A549 (cell line): ENCODE results near the gene EFNA3. TPM values are rescaled to one million over a fixed set of nuclear protein-coding genes. Genes with fewer than 3 reads are reported as not detected.

Experiments used
- ATAC-seq, 2 experiments: fragments of 200-7000 bp in 1 of 2; fragments of >200 bp in 1 of 2; cut with Nextera tagmentation in 1 of 2; cut with Tn5 transposase in 1 of 2; 3 replicates each; pipeline versions ENCODE4 v1.8.0 to v1.9.1; 2018 to 2020; ENCODE audit warnings: mild to moderate bottlenecking in 1 of 2, moderate library complexity in 1 of 2
- CTCF ChIA-PET: fragments of 300-600 bp; sonication (Branson Sonifier 250); formaldehyde crosslinking; extraction: SDS; loops from one replicate; lab custom pipeline; 2021; ENCODE audit warnings: antibody characterized with exemption, inconsistent platforms; lab: Yijun Ruan, JAX
- POLR2A ChIA-PET: fragments of 350-600 bp; formaldehyde crosslinking; extraction: SDS; loops from one replicate; lab custom pipeline; 2021; ENCODE audit warnings: antibody characterized with exemption, inconsistent platforms; lab: Yijun Ruan, JAX
- DNase-seq, 2 experiments: peaks; one replicate each; pipeline versions ENCODE4 v3.0.0 to v3.0.0-alpha.2; 2011 to 2016; ENCODE audit warnings: low read depth in 1 of 2, low spot score in 1 of 2
- FAIRE-seq: peaks from 2 replicates; lab custom pipeline; 2011; peaks lifted over from hg19 to GRCh38; lab: Jason Lieb, UNC
- H3K27ac ChIP-seq, 2 experiments: fragments of >200 bp; sonication (Bioruptor Twin); formaldehyde crosslinking; 3 replicates each; pipeline ENCODE4 v1.5.1; 2016 to 2017
- H3K4me1 ChIP-seq: fragments of >200 bp; sonication (Bioruptor Twin); formaldehyde crosslinking; 3 replicates; pipeline ENCODE4 v1.6.1; 2016
- H3K4me2 ChIP-seq: fragments of >200 bp; sonication (Bioruptor Twin); formaldehyde crosslinking; 3 replicates; pipeline ENCODE4 v1.6.1; 2016
- H3K4me3 ChIP-seq: fragments of >200 bp; sonication (Bioruptor Twin); formaldehyde crosslinking; 3 replicates; pipeline ENCODE4 v1.5.1; 2016
- H3K9me3 ChIP-seq: fragments of >200 bp; sonication (Bioruptor Twin); formaldehyde crosslinking; 3 replicates; pipeline ENCODE4 v1.6.1; 2016
- BCL3 ChIP-seq: fragments of >200 bp; sonication (Bioruptor Twin); formaldehyde crosslinking; IDR thresholded peaks from 3 replicates; pipeline ENCODE4 v1.6.1; 2016
- CBX8 ChIP-seq: fragments of 200-600 bp; sonication (generic); IDR thresholded peaks from 2 replicates; pipeline ENCODE4 v1.6.1; 2016
- CHD2 ChIP-seq: fragments of 150-350 bp; IDR thresholded peaks from 2 replicates; pipeline ENCODE4 v1.6.1; 2014; ENCODE audit warnings: low read length; ENCODE audit not compliant: partially characterized antibody
- CHD4 ChIP-seq: fragments of 200-600 bp; sonication (generic); IDR thresholded peaks from 2 replicates; pipeline ENCODE4 v1.6.1; 2016; ENCODE audit warnings: antibody characterized with exemption, mild to moderate bottlenecking, borderline replicate concordance
- EHF ChIP-seq: fragments of 250-450 bp; sonication (Bioruptor Pico); IDR thresholded peaks from 2 replicates; pipeline ENCODE4 v1.5.0; 2020; ENCODE audit warnings: mild to moderate bottlenecking
- EHMT2 ChIP-seq: fragments of 200-600 bp; sonication (generic); IDR thresholded peaks from 2 replicates; pipeline ENCODE4 v1.6.1; 2016; ENCODE audit warnings: antibody characterized with exemption, low read depth, mild to moderate bottlenecking, moderate library complexity
- ESRRA ChIP-seq: fragments of 150-350 bp; IDR thresholded peaks from 2 replicates; pipeline ENCODE4 v1.6.1; 2014; ENCODE audit warnings: mild to moderate bottlenecking, low read length, borderline replicate concordance
- FOSB ChIP-seq: fragments of 250-450 bp; sonication (Bioruptor Pico); IDR thresholded peaks from 2 replicates; pipeline ENCODE4 v1.5.0; 2020; ENCODE audit warnings: mild to moderate bottlenecking, moderate library complexity
- FOSL2 ChIP-seq, 2 experiments: fragments of 450-650 bp in 1 of 2; fragments of >200 bp in 1 of 2; sonication (Bioruptor Twin) in 1 of 2; formaldehyde crosslinking; IDR thresholded peaks; 2 replicates each; pipeline versions ENCODE4 v1.5.0 to v1.6.1; 2016 to 2020; ENCODE audit warnings: mild to moderate bottlenecking in 1 of 2, moderate library complexity in 1 of 2
- GATA3 ChIP-seq: IDR thresholded peaks from 2 replicates; pipeline ENCODE4 v1.6.1; 2012; ENCODE audit warnings: borderline replicate concordance
- HOXB5 ChIP-seq: fragments of 250-450 bp; sonication (Bioruptor Pico); IDR thresholded peaks from 2 replicates; pipeline ENCODE4 v1.5.0; 2020; ENCODE audit warnings: mild to moderate bottlenecking, moderate library complexity
- JUN ChIP-seq, 2 experiments: fragments of >200 bp; sonication (Bioruptor Twin); formaldehyde crosslinking; IDR thresholded peaks; 2 replicates in 1 of 2; 3 replicates in 1 of 2; pipeline ENCODE4 v1.6.1; 2016 to 2017
- MAX ChIP-seq: IDR thresholded peaks from 2 replicates; pipeline ENCODE4 v1.6.1; 2012
- PHF8 ChIP-seq: fragments of 200-600 bp; sonication (generic); IDR thresholded peaks from 2 replicates; pipeline ENCODE4 v1.6.1; 2016; ENCODE audit warnings: low read depth, mild to moderate bottlenecking, antibody characterized with exemption, moderate library complexity, borderline replicate concordance
- RFX5 ChIP-seq: fragments of 450-650 bp; IDR thresholded peaks from 2 replicates; pipeline ENCODE4 v1.7.1; 2014; ENCODE audit warnings: antibody characterized with exemption, mild to moderate bottlenecking, moderate library complexity
- RNF2 ChIP-seq: fragments of 200-600 bp; sonication (generic); IDR thresholded peaks from 2 replicates; pipeline ENCODE4 v1.6.1; 2016; ENCODE audit warnings: low read depth, mild to moderate bottlenecking, antibody characterized with exemption, moderate library complexity, borderline replicate concordance
- TFCP2L1 ChIP-seq: fragments of 250-450 bp; sonication (Bioruptor Pico); IDR thresholded peaks from 2 replicates; pipeline ENCODE4 v1.5.0; 2021; ENCODE audit warnings: mild to moderate bottlenecking
- ZNF302 ChIP-seq: fragments of 250-450 bp; sonication (Bioruptor Pico); IDR thresholded peaks from 2 replicates; pipeline ENCODE4 v1.9.0; 2021; ENCODE audit warnings: inconsistent platforms, mild to moderate bottlenecking, moderate library complexity
- WGBS: methylation state at CpG from one replicate; pipeline ENCODE4 v1.1.6; 2017; ENCODE audit errors: missing lambda C conversion rate; 5-methylcytosine and 5-hydroxymethylcytosine counted together
- polyA plus RNA-seq, 4 experiments: library from polyadenylated mRNA; depleted of rRNA in 3 of 4; stranded (reverse); fragments of >200 nt; fragmentation: RNase III in 1 of 4; extraction: RNeasy Plus Mini Kit Qiagen cat#74134 plus additional on column Dnase treatment in 1 of 4; gene quantifications; 2 replicates in 3 of 4; 3 replicates in 1 of 4; pipeline ENCODE4 v1.2.3, GENCODE V29; 2011 to 2017
- TF ChIP-seq, protein P1 (sequence below): fragments of 200-600 bp; sonication (generic); IDR thresholded peaks from 2 replicates; pipeline ENCODE4 v1.6.1; 2016; ENCODE audit warnings: antibody characterized with exemption, mild to moderate bottlenecking, moderate library complexity
- TF ChIP-seq, protein P2 (sequence below): fragments of 250-450 bp; sonication (Bioruptor Pico); IDR thresholded peaks from 2 replicates; pipeline ENCODE4 v1.5.0; 2021; ENCODE audit warnings: mild to moderate bottlenecking, moderate library complexity, borderline replicate concordance

Gene EFNA3
- polyA plus RNA-seq, 2 of the 4 experiments (the other 2 are of a cell fraction), result 1.9 to 2.7 TPM

- TF ChIP-seq FOSL2 (IDR thresholded peaks at IDR 0.05), result no peak
- TF ChIP-seq FOSL2 (CRISPR knock-in tag; IDR thresholded peaks at IDR 0.05), result no peak
Measured at GRCh38 chr1:155061381-155062150, 17.1 kb upstream of the EFNA3 start (continued).

DNA sequence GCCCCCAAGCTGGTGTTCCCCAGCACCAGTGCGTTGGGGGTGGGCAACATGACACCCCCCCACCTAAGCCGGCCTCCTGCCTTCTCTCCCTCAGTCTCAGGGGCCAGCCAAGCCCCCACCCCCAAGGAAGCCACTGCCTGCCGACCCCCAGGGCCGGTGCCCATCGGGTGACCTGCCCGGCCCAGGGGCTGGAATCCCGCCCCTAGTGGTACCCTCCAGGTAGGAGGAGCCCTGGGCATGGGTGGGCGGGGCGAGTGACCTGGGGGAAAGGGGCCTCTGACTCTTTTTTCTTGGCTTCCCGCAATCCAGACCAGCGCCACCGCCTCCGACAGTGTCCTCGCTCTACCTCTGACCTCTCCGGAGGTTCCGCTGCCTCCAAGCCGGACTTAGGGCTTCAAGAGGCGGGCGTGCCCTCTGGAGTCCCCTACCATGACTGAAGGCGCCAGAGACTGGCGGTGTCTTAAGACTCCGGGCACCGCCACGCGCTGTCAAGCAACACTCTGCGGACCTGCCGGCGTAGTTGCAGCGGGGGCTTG, 16.4 kb upstream of the EFNA3 start:
- Histone ChIP-seq H3K4me3 (peak overlapping the region; percentile 77; the same call in 1 of the 3 replicates), H3K9me3 (no peaks in the 10 kb centered on the region), H3K27ac (peak overlapping the region in 1 of 2 experiments; percentile 72; a peak in 2 of 6 replicates), H3K4me2 (peak overlapping the region; percentile 91), H3K4me1 (peaks cover 23% of the 10 kb centered on the region)
- DNase-seq, result no peak
- 54% methylated on average over 5 of the region's 29 CpGs for WGBS
- TF ChIP-seq TFCP2L1 (CRISPR knock-in tag) (no peak), HOXB5 (no peak), BCL3 (no peak), CHD2 (no peak), EHF (no peak), MAX (no peak), EHMT2 (no peak), CBX8 (no peak), PHF8 (no peak), CHD4 (no peak), FOSB (no peak), RNF2 (no peak), ESRRA (no peak), ZNF302 (CRISPR knock-in tag) (no peak), JUN (IDR thresholded peaks at IDR 0.05) (no peak), GATA3 (no peak), RFX5 (no peak)
- TF ChIP-seq, protein P1, sequence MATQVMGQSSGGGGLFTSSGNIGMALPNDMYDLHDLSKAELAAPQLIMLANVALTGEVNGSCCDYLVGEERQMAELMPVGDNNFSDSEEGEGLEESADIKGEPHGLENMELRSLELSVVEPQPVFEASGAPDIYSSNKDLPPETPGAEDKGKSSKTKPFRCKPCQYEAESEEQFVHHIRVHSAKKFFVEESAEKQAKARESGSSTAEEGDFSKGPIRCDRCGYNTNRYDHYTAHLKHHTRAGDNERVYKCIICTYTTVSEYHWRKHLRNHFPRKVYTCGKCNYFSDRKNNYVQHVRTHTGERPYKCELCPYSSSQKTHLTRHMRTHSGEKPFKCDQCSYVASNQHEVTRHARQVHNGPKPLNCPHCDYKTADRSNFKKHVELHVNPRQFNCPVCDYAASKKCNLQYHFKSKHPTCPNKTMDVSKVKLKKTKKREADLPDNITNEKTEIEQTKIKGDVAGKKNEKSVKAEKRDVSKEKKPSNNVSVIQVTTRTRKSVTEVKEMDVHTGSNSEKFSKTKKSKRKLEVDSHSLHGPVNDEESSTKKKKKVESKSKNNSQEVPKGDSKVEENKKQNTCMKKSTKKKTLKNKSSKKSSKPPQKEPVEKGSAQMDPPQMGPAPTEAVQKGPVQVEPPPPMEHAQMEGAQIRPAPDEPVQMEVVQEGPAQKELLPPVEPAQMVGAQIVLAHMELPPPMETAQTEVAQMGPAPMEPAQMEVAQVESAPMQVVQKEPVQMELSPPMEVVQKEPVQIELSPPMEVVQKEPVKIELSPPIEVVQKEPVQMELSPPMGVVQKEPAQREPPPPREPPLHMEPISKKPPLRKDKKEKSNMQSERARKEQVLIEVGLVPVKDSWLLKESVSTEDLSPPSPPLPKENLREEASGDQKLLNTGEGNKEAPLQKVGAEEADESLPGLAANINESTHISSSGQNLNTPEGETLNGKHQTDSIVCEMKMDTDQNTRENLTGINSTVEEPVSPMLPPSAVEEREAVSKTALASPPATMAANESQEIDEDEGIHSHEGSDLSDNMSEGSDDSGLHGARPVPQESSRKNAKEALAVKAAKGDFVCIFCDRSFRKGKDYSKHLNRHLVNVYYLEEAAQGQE, result no peak
- TF ChIP-seq, protein P2, sequence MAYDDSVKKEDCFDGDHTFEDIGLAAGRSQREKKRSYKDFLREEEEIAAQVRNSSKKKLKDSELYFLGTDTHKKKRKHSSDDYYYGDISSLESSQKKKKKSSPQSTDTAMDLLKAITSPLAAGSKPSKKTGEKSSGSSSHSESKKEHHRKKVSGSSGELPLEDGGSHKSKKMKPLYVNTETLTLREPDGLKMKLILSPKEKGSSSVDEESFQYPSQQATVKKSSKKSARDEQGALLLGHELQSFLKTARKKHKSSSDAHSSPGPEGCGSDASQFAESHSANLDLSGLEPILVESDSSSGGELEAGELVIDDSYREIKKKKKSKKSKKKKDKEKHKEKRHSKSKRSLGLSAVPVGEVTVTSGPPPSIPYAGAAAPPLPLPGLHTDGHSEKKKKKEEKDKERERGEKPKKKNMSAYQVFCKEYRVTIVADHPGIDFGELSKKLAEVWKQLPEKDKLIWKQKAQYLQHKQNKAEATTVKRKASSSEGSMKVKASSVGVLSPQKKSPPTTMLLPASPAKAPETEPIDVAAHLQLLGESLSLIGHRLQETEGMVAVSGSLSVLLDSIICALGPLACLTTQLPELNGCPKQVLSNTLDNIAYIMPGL (CRISPR knock-in tag), result no peak
- ChIA-PET POLR2A (interaction anchor here (0.7 to 1.7 kb wide), 2 partner anchors 23 to 89 kb away, joined by 5 to 22 read pairs; no protein-coding TSS in a partner anchor), CTCF (interaction anchor here (0.5 to 27.3 kb wide), 26 partner anchors 9 to 580 kb away, joined by 3 to 350 read pairs (median 4); partner anchors contain the start of genes ADAM15, EFNA3 and KRTCAP2)
- peak; percentile 33 to 68; a peak in 4 of 6 replicates for ATAC-seq
- no peak for FAIRE-seq
